Ovary (tissue), 3 donors: ENCODE measurements around the gene OR10G3.

Experiments
- CTCF ChIP-seq, 3 donors: fragments of 450-650 bp in 2 of 3; fragments of 200-600 bp in 1 of 3; IDR thresholded peaks; one replicate each; pipeline versions ENCODE4 v1.5.1 to v1.8.0; 2016 to 2022; ENCODE audit warnings: antibody characterized with exemption in 3 of 3, mild to moderate bottlenecking in 1 of 3
- EP300 ChIP-seq: sonication (generic); formaldehyde crosslinking; IDR thresholded peaks from one replicate; pipeline ENCODE4 v1.6.1; 2017; ENCODE audit warnings: antibody characterized with exemption
- POLR2A ChIP-seq: fragments of 450-650 bp; IDR thresholded peaks from one replicate; pipeline ENCODE4 v1.6.1; 2017; ENCODE audit warnings: antibody characterized with exemption, mild to moderate bottlenecking, moderate library complexity
- donor health status: DM: no; HTN: no; CAD: no.

GRCh38 chr14:21534576-21534975, 45.3 kb downstream of the OR10G3 start:
- no peak for TF ChIP-seq CTCF (IDR thresholded peaks at IDR 0.05)
- TF ChIP-seq POLR2A = no peak
- TF ChIP-seq EP300 = no peak
